ENCODE measurements around the gene HNRNPAB. TPM values are rescaled to one million over a fixed set of nuclear protein-coding genes. Genes with fewer than 3 reads are reported as not detected.

The HNRNPAB gene
- total and polyA plus RNA-seq, 2 experiments from 2014 or later = 85.2 to 175 TPM

GRCh38 chr5:178234750-178235587 is 30.6 kb downstream of the HNRNPAB start:
- DNase-seq (ENCODE audit: low spot score) = peak; percentile 81
- Histone ChIP-seq H4K20me1 (ENCODE audit: insufficient read depth, poor library complexity, severe bottlenecking) (peaks cover 15% of the 10 kb centered on the region), H3K79me2 (peaks cover 23% of the 10 kb centered on the region), H3K27me3 (no peaks in the 10 kb centered on the region), H3K36me3 (replicated peaks; ENCODE audit: insufficient read depth, low read depth) (no peaks in the 10 kb centered on the region), H3K4me2 (no peak overlapping the region), H3K27ac (no peak overlapping the region), H2AFZ (no peak overlapping the region), H3K9me2 (replicated peaks; ENCODE audit: insufficient read depth) (no peaks in the 10 kb centered on the region), H3K4me1 (ENCODE audit: insufficient read depth) (peaks cover 20% of the 10 kb centered on the region), H3K9me3 (ENCODE audit: low read depth) (no peaks in the 10 kb centered on the region), H3K4me3 (no peak overlapping the region)
- 32% methylated on average over 12 of the region's 12 CpGs for WGBS (ENCODE audit: low lambda C conversion rate, missing lambda C conversion rate)
- TF ChIP-seq EZH2phosphoT487 (IDR thresholded peaks at IDR 0.05; ENCODE audit: low read depth, severe bottlenecking, unreplicated experiment) = no peak
- peak; percentile 76 for TF ChIP-seq CTCF (IDR thresholded peaks at IDR 0.05; ENCODE audit: poor library complexity)
- no peak for TF ChIP-seq EZH2 (IDR thresholded peaks at IDR 0.05; ENCODE audit: borderline replicate concordance)

- Histone ChIP-seq H3K27ac (no peak overlapping the region), H3K4me2 (no peak overlapping the region), H3K9me2 (replicated peaks; ENCODE audit: insufficient read depth) (no peaks in the 10 kb centered on the region), H3K79me2 (peaks cover 16% of the 10 kb centered on the region), H2AFZ (no peak overlapping the region), H3K9me3 (ENCODE audit: low read depth) (no peaks in the 10 kb centered on the region), H4K20me1 (ENCODE audit: insufficient read depth, poor library complexity, severe bottlenecking) (peaks cover 11% of the 10 kb centered on the region), H3K27me3 (no peaks in the 10 kb centered on the region), H3K4me1 (ENCODE audit: insufficient read depth) (peaks cover 16% of the 10 kb centered on the region), H3K36me3 (replicated peaks; ENCODE audit: insufficient read depth, low read depth) (no peaks in the 10 kb centered on the region), H3K4me3 (no peak overlapping the region)
- TF ChIP-seq CTCF (IDR thresholded peaks at IDR 0.05; ENCODE audit: poor library complexity) = no peak
- no peak for TF ChIP-seq EZH2phosphoT487 (IDR thresholded peaks at IDR 0.05; ENCODE audit: low read depth, severe bottlenecking, unreplicated experiment)
- DNase-seq (ENCODE audit: low spot score) = no peak
- 95% methylated on average over 3 of the region's 3 CpGs for WGBS (ENCODE audit: low lambda C conversion rate, missing lambda C conversion rate)
These were observed 31.2 kb downstream of the HNRNPAB start for GRCh38 chr5:178235588-178235974.

GRCh38 chr5:178236126-178236525 is 31.8 kb downstream of the HNRNPAB start:
- no peaks in the 10 kb centered on the region for H3K9me3 ChIP-seq (ENCODE audit: low read depth)
- TF ChIP-seq EZH2phosphoT487 (IDR thresholded peaks at IDR 0.05; ENCODE audit: low read depth, severe bottlenecking, unreplicated experiment) (no peak), EZH2 (IDR thresholded peaks at IDR 0.05; ENCODE audit: borderline replicate concordance) (no peak), CTCF (IDR thresholded peaks at IDR 0.05; ENCODE audit: poor library complexity) (no peak)
- no peaks in the 10 kb centered on the region for H3K9me2 ChIP-seq (replicated peaks; ENCODE audit: insufficient read depth)
- 93% methylated on average over 9 of the region's 9 CpGs for WGBS (ENCODE audit: low lambda C conversion rate, missing lambda C conversion rate)
- peaks cover 12% of the 10 kb centered on the region for H3K4me1 ChIP-seq (ENCODE audit: insufficient read depth)
- peaks cover 11% of the 10 kb centered on the region for H3K79me2 ChIP-seq
- peaks cover 6% of the 10 kb centered on the region for H4K20me1 ChIP-seq (ENCODE audit: insufficient read depth, poor library complexity, severe bottlenecking)
- H3K4me3 ChIP-seq = no peak overlapping the region
- no peaks in the 10 kb centered on the region for H3K27me3 ChIP-seq
- no peak for DNase-seq (ENCODE audit: low spot score)
- H3K36me3 ChIP-seq (replicated peaks; ENCODE audit: insufficient read depth, low read depth) = no peaks in the 10 kb centered on the region
- no peak overlapping the region for H3K4me2 ChIP-seq
- H2AFZ ChIP-seq = no peak overlapping the region
- H3K27ac ChIP-seq = no peak overlapping the region
